Bronchial smooth muscle cell (primary cell): ENCODE data around the gene NPTX2. TPM values are rescaled to one million over a fixed set of nuclear protein-coding genes. Genes with fewer than 3 reads are reported as not detected.

Experiments
- total RNA-seq: library from RNA; depleted of rRNA; stranded (reverse); fragments of >200 nt; gene quantifications from 2 replicates; pipeline ENCODE4 v1.2.1, GENCODE V29; 2014

Gene NPTX2
- under 0.01 TPM in 1 of 2 replicates, not detected in the other for total RNA-seq

GRCh38 chr7:98617051-98617959 lies at the start of gene NPTX2:
NPTX2 (plus strand) TSS chr7:98617285; CDS start chr7:98617462, 177 bp downstream.

Other genes starting within 250 kb of the NPTX2 start
- 0.77 and 1.3 TPM in 2 replicates for gene BAIAP2L1, start 216.2 kb upstream of the NPTX2 start, total RNA-seq